DOHH2 (cell line): Measurements from ENCODE around the gene RUNX1.

Source experiments
- CTCF ChIP-seq: fragments of 200-600 bp; sonication (generic); IDR thresholded peaks from one replicate; pipeline ENCODE4 v1.5.1; 2014; ENCODE audit warnings: antibody characterized with exemption, mild to moderate bottlenecking, low read depth, low read length; ENCODE audit not compliant: poor library complexity, severe bottlenecking
- EZH2phosphoT487 ChIP-seq: fragments of 200-600 bp; sonication (generic); IDR thresholded peaks from 2 replicates; pipeline ENCODE4 v1.6.1; 2017; ENCODE audit warnings: borderline replicate concordance, mild to moderate bottlenecking, antibody characterized with exemption, low read length, moderate library complexity, mixed read lengths

DNA sequence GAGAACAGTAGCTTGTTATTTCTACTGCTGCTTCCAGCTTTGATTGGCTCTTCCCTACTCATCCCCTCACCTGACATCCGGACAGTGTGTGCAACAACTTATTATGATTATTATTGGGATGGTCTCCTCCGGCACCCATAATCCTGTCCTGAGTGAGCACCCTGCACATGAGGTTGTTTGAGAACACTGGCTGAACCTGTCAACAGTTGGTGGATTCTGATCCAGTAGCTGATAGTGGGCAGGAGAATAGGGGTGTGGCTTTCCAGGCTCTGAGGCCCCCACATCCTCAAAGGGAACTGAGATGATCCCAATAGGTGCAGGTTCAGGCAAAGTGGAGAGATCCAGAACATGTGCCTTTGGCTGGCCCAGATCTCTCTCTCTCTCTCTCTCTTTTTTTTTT lies 60.5 kb downstream of the RUNX1 start:
- TF ChIP-seq CTCF (no peak), EZH2phosphoT487 (no peak)
